Measurements from ENCODE around the gene GSDMA.

Gene GSDMA

GRCh38 chr17:39949028-39949427, 13.8 kb upstream of the GSDMA start:
- Histone ChIP-seq H3K36me3 (ENCODE audit: control insufficient read depth, insufficient read depth, low read length) (no peaks in the 10 kb centered on the region), H3K4me1 (peaks cover 8% of the 10 kb centered on the region), H3K27me3 (ENCODE audit: control insufficient read depth, insufficient read depth, low read length) (no peaks in the 10 kb centered on the region), H3K9me3 (ENCODE audit: control insufficient read depth, low read length) (no peaks in the 10 kb centered on the region), H3K4me3 (ENCODE audit: low read depth, low read length) (no peak overlapping the region), H3K27ac (no peak overlapping the region), H3K4me2 (ENCODE audit: low read length) (no peak overlapping the region), H3K9ac (no peak overlapping the region), H3K79me2 (no peaks in the 10 kb centered on the region), H2AFZ (no peak overlapping the region)
- no peak for TF ChIP-seq CTCF (IDR thresholded peaks at IDR 0.05)

GRCh38 chr17:39950871-39951348, 11.9 kb upstream of the GSDMA start:
- Histone ChIP-seq H3K4me1 (peaks cover 8% of the 10 kb centered on the region), H3K27ac (no peak overlapping the region), H2AFZ (no peak overlapping the region)

GRCh38 chr17:39951924-39952679, 10.7 kb upstream of the GSDMA start:
- H3K27me3 ChIP-seq (ENCODE audit: control insufficient read depth, insufficient read depth, low read length), result no peaks in the 10 kb centered on the region
- H3K27ac ChIP-seq, result peak overlapping the region; percentile 39
- H3K9ac ChIP-seq, result no peak overlapping the region
- H3K79me2 ChIP-seq, result no peaks in the 10 kb centered on the region
- no peaks in the 10 kb centered on the region for H3K9me3 ChIP-seq (ENCODE audit: control insufficient read depth, low read length)
- H3K4me1 ChIP-seq, result peaks cover 8% of the 10 kb centered on the region
- H3K4me3 ChIP-seq (ENCODE audit: low read depth, low read length), result peak overlapping the region; percentile 49
- H3K4me2 ChIP-seq (ENCODE audit: low read length), result peak overlapping the region; percentile 83
- H3K36me3 ChIP-seq (ENCODE audit: control insufficient read depth, insufficient read depth, low read length), result no peaks in the 10 kb centered on the region
- peak overlapping the region; percentile 93 for H2AFZ ChIP-seq
- TF ChIP-seq CTCF (IDR thresholded peaks at IDR 0.05), result no peak

More at GRCh38 chr17:39950871-39951348, 11.9 kb upstream of the GSDMA start:
- TF ChIP-seq CTCF (IDR thresholded peaks at IDR 0.05), result no peak
- H3K27me3 ChIP-seq (ENCODE audit: control insufficient read depth, insufficient read depth, low read length), result no peaks in the 10 kb centered on the region
- H3K9ac ChIP-seq, result no peak overlapping the region
- no peaks in the 10 kb centered on the region for H3K36me3 ChIP-seq (ENCODE audit: control insufficient read depth, insufficient read depth, low read length)
- H3K79me2 ChIP-seq, result no peaks in the 10 kb centered on the region
- H3K4me2 ChIP-seq (ENCODE audit: low read length), result no peak overlapping the region
- no peaks in the 10 kb centered on the region for H3K9me3 ChIP-seq (ENCODE audit: control insufficient read depth, low read length)
- H3K4me3 ChIP-seq (ENCODE audit: low read depth, low read length), result no peak overlapping the region

- Histone ChIP-seq H3K36me3 (ENCODE audit: control insufficient read depth, insufficient read depth, low read length) (no peaks in the 10 kb centered on the region), H3K4me3 (ENCODE audit: low read depth, low read length) (peak overlapping the region; percentile 54)
These were observed 9.9 kb upstream of the GSDMA start for GRCh38 chr17:39952680-39953470.

More at GRCh38 chr17:39952680-39953470, 9.9 kb upstream of the GSDMA start:
- H2AFZ ChIP-seq, result peak overlapping the region; percentile 97
- no peaks in the 10 kb centered on the region for H3K79me2 ChIP-seq
- TF ChIP-seq CTCF (IDR thresholded peaks at IDR 0.05), result no peak
- peak overlapping the region; percentile 71 for H3K27ac ChIP-seq
- no peaks in the 10 kb centered on the region for H3K9me3 ChIP-seq (ENCODE audit: control insufficient read depth, low read length)
- peaks cover 8% of the 10 kb centered on the region for H3K4me1 ChIP-seq
- H3K27me3 ChIP-seq (ENCODE audit: control insufficient read depth, insufficient read depth, low read length), result no peaks in the 10 kb centered on the region
- H3K4me2 ChIP-seq (ENCODE audit: low read length), result peak overlapping the region; percentile 83
- no peak overlapping the region for H3K9ac ChIP-seq

Data from parathyroid adenoma (tissue), 2 donors.